GM19455 (cell line): ENCODE results near the gene RAB31.
A peak's percentile ranks its signal among the peaks of the same experiment; 100 is the strongest.

Experiments used
- ATAC-seq: cut with Tn5 transposase; IDR thresholded peaks from one replicate; pipeline ENCODE4 v1.9.1; 2021; ENCODE audit not compliant: unreplicated experiment

The RAB31 gene

DNA sequence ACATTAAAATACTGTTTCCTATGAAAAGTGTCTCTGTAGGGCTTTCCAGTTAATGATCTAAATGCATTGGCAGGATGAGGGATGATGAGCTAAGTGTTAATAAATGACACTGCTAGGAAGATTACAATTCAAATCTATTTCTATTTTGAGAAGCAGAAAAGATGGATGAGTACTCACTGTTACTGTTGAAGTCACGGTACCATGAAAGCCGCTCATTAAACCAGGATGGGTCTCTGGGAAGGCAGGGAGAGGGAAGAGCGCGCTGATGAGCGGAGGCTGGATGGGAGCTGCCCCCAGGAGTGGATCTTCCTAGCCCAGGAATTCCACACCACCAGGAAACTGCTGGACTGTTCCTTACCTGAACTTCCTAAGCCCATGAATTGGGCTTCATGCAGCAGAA lies 150.5 kb downstream of the RAB31 start:
- ATAC-seq, result no peak

DNA sequence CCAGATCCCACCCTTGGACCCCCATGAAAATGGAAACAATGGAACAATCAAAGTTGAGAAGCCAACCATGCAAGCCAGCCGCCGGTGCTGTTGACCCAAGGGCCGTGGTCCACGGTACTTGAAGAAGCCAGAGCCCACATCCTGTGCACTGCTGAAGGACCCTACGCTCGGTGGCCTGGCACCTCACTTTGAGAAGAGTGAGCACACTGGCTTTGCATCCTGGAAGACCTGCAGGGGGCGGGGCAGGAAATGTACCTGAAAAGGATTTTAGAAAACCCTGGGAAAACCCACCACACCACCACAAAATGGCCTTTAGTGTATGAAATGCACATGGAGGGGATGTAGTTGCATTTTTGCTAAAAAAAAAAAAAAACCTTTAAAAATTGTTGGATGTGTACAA lies 151.1 kb downstream of the RAB31 start:
- no peak for ATAC-seq

DNA sequence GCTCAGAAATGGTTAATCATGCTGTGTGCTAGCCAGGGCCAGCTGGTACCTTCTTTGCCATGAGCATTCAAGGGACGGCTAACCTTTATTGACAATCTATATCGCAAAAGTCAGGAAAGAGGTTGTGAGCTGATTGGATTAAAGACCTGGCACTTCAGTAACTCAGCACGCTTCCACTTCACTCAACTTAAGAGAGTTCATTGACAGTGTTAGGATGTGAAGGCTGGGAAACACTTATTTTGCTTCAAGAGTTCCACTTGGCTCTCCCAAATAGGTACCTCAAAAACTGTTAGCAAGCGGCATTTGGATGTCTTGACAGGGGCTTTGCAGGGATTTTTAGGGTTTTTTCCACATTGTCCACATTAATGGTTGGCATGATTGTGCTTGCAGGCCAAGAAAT lies 152.6 kb downstream of the RAB31 start:
- ATAC-seq, result no peak

DNA sequence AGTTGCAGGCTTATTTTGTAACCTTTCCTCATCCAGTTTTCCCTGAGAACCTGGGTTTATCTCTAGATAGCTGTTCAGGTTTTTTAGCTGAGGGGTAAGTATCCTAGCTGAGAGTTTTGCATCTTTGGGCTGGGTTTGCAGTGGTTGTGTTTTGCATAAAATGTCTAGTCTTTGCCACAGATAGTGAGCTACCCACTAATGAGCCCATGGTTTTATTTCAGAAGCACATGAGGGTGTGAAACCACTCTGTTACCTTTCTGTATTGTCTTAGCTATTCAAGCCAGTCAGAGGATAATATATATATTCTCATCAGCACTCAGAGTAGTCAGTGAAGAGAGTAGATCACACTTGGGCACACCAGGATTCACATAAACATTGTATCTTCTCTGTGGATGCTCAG lies 153.1 kb downstream of the RAB31 start:
- ATAC-seq, result peak; percentile 73

DNA sequence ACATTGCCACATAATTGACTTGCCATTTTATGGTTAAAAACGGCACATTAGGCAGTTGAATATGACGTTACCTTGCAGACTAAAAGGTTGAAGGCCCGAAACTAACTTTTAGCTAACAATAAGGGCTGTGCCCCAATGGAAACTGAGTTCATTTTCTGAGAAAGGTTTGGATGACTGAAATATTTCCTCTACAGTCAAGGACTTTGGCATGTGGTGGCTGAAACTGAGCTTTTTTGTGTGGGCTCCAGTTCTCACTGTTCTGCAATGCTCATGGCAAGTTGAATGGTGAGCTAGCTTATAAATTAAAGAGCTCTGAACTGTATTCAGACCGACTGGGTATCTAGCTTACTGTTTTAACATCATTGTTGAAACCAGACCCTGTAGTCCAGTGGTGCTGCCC lies 153.8 kb downstream of the RAB31 start:
- no peak for ATAC-seq

DNA sequence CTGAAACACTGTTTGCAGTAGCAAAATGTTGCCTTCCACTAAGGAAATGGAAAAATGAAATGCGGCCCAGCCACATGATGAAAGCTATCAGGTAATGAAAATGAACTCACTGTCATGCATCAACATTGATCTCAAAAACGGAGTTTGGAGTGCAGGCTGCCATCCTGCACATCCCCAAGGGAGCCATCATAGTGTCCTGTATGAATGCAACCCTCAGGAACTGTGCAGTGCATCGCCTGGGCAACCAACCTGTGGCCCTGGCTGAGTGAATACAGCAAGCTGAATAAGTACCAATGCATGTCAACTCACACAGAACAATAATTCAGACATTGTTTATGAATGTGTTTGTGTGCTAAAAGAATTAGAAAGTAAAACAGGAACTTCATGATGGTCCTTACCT lies 154.6 kb downstream of the RAB31 start:
- no peak for ATAC-seq

DNA sequence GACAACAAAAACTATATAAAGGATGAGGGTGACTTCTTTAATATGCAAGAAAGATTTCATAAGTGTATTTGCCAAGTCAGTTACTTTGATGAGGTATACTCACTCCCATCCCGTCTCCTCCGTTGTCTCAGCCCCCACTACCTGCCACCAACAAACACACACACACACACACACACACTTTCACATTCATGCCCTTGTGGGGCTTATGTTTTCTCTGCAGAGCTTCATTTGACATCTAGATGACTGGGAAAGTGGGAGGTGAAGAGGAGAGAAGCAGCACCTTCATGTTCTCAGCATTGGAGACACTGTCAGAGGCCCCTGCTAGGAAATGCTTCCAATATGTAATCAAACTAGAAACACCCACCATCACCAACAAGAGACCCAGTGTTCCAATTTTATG lies 155.2 kb downstream of the RAB31 start:
- ATAC-seq, result no peak

DNA sequence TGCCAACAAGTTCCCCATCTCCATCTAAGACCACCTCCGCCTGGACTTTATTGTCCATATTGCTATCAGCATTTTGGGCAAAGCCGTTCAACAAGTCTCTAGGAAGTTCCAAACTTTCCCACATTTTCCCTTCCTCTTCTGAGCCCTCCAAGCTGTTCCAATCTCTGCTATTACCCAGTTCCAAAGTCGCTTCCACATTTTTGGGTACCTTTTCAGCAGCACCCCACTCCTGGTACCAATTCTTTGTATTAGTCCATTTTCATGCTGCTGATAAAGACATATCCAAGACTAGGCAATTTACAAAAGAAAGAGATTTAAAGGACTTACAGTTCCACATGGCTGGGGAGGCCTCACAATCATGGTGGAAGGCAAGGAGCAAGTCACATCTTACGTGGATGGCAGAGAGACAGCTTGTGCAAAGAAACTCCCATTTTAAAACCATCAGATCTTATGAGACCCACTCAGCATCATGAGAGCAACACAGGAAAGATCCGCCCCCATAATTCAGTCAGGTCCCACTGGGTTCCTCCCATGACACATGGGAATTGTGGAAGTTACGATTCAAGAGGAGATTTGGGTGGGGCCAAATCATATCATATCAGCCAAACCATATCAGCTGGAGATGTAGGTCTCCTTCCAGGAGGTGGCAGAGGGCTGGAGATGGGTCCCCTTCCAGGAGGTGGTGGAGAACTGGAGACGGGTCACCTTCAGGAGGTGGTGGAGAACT lies 157.8 kb downstream of the RAB31 start:
- no peak for ATAC-seq

DNA sequence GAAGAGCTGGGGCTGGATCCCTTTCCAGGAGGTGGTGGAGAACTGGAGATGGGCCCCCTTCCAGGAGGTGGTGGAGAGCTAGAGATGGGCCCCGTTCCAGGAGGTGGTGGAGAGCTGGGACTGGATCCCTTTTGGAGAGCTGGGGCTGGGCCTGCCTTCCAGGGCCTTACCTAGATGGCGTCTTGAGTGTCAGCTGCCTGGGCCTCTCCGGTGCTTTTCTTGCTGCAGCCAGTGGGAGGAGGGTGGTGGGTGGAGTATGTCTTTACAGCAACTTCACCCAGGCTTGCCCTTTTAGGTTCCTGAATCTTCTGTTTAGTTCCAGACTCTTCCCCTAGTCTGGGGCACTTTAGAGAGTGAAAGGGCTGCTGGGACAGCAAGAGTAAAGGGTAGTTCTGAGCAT lies 158.5 kb downstream of the RAB31 start:
- no peak for ATAC-seq

DNA sequence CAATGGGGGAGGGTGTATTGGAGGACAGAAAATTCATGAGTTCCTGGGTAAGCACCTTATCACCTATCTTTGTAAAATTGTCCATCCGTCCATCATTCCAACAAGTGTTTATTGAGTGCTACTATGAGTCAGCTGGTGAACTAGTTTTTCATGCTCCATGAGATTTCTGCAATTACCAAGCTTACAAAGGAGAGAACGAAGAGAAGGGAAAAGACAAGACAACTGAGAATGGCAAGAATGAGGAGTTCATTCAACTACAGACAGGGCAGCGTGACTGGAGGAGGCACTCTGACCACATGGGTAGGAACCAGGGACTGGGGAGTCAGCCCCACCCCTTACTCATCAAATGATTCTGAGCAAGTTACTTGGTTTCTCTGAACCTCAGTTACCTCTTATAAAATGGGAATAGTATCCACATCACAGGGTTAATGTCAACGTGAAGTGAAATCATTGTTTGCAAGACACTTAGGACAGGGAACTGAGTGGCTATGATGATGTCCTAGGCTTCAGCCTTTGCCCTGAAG lies 159.0 kb downstream of the RAB31 start:
- ATAC-seq, result no peak

DNA sequence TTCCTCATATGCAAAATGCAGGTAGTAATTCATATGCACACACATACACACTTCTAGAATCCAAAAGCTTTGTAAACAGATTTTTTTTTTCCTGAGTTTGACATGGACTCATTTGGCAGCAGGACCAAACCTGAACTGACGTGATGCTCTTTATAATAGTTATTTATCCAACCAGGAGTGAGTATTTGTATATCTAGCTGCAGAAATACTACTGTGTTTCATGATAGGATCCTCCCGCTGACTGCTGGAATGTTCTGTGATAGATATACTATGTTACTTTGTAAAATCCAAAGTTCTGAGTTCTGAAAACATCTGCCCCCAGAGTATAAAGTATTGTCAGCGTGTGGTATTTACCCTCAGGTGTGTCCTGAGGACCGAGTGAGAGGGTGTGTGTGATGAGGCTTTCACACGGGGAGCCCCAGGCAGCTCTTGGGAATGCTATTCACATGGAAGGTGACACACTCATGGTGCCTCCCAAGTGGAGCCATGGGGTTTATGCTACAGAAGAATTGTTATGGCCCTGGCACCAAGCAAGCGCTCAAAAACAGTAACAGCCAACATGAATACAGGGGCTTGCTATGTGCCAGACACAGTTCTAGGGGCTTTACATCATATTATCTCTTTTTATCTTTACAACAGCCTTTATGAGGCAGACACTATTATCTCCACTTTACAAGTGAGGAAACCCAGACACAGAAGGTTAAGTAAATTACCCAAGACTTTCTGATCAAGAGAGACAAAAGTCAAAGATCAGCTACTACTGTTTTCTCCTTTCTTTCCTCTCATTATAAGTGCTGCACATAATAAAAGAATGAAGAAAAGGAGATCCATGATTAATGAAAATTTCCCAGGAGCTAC lies 161.0 kb downstream of the RAB31 start:
- ATAC-seq, result no peak

DNA sequence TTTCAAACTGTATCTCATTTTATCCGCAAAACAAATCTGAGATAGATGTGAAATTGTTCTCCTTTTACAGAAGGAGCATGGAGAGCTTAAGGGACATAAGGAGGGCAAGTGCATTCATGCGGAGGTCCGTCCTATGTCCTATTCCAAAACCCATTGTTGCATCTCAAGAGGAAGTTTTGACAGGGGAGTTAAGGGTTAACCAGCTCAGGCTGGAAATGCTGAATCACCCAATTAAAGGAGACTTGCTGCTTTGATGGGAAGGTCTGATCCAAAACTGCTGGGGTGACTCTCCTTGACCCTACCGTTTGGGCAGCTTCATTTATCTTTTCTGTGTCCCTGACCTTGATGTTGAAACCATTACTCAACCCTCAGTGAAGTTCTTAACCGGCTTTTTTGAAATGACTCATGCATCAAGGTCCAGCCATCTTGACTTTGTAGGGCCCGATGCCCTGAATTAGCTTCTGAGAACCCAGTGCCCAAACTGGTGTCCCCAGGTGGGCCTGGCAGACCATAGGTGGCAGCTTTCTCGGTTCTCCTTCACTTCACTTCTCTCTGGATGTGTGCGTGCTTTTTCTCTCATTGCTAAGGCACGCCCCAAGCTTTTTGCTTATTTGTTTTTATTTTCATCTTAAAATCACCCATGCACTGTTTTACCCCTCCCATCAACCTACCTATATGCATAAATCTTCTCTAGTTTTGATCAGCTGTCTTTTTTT lies 161.8 kb downstream of the RAB31 start:
- peak; percentile 70 for ATAC-seq

DNA sequence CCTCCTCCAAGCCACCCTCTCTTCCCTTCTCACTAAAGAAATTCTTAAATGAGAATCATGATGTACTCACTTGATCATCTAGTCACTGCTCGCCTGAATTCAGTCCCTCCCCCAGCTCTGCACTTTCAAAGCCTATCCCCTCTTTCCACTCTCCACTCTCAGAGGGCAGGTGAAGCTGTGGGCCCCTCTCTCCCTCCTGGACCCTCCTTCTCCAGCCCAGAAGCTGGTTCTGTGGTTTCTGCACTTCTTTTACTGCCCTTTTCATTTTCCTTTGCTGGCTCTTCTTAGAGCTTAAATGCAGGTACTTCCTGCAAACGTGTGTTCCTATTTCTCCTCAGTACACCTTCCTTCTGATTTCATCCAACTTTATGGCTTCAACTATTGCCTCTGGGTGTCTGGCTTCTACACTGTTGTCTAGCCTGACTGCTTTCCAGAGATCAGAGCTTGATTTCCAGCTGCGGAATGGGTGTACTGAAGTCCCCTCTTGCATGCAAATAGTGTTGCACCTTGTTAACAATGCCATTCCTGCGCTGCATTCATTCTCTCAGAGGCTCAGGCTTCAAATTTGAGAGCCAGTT lies 162.4 kb downstream of the RAB31 start:
- no peak for ATAC-seq

DNA sequence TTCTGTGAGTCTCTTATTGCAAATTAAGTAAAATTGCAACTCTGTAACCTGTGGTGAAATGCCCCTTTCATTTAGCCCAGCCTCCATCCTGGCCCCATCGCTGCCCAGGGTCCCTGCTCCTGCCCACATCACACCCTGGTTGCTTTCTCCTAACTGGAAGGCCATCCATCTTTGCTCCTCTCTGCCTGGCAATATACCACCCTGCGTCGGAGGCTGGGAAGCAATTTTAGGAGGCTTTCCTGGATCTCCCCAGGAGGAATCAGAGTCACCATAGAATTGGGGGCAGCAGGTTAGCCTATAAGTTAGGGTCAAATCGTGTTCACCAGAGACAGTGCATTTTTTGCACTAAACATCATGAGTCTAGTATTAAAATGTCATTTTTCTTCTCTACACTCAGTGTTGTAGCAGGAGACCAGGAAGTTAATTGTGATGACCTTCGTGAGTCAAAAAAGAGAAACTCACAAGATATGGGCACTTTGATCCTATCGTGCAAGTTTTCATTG lies 163.2 kb downstream of the RAB31 start:
- ATAC-seq, result no peak

DNA sequence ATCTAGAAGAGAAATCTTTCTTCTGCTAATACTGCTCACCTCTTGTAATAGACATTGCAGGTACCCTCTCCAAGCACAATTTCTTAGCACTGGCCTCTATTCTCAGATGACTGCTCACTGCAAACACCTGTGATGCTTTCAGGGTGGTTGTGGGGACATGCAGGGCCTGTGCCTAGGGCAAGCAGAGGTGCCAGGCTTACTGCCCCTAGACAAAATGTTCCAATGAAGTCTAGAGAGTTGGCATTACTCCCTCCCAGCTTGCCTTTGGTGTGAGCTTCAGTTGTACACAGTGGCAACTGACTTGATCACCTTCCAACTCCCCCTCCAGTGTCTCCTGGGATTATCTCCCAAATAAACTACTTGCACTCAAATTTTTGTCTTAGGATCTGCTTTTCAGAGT lies 164.7 kb downstream of the RAB31 start:
- ATAC-seq, result no peak

DNA sequence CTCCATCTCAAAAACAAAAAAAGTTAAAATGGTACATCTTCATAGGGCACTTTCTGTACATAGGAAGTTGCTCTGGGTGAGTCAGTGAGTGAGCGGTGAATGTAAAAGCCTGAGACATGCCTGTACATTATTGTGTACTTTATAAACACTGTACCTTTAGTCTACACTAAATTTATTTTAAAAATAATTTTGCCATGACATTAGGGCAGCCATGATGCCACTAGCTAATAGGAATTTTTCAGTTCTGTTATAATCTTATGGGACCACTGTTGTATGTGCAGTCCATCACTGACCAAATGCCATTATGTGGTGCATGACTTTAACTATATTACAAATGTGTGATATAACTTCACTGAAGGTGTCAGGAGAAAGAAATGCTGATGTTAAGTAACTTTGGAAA lies 166.6 kb downstream of the RAB31 start:
- ATAC-seq, result no peak

DNA sequence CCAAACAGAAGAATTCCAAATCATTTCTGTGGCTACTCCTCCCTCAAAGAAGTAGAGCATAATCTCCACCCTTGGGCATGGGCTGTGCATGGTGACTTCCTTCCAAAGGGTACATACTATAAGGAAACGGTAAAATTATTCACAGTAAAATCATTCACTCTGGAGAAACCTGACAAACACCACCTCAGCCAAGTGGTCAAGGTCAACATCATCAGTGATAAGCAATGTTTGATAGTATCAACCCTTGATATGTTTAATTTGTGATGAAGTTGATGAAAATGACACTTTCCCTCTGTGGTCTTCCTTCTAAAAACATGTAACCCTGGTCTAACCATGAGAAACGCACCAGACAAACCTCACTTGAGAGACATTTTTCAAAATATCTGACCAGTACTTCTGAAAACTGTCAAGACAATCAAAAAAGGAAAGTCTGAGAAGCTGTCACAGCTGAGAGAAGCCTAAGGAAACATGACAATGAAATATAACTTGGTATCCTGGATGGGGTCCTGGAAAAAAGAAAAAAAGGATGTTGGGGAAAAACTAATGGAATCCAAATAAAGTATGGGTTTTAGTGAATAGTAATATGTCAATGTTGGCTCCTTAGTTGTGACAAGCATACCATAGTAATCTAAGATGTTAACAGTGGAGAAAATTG lies 168.2 kb downstream of the RAB31 start:
- no peak for ATAC-seq

DNA sequence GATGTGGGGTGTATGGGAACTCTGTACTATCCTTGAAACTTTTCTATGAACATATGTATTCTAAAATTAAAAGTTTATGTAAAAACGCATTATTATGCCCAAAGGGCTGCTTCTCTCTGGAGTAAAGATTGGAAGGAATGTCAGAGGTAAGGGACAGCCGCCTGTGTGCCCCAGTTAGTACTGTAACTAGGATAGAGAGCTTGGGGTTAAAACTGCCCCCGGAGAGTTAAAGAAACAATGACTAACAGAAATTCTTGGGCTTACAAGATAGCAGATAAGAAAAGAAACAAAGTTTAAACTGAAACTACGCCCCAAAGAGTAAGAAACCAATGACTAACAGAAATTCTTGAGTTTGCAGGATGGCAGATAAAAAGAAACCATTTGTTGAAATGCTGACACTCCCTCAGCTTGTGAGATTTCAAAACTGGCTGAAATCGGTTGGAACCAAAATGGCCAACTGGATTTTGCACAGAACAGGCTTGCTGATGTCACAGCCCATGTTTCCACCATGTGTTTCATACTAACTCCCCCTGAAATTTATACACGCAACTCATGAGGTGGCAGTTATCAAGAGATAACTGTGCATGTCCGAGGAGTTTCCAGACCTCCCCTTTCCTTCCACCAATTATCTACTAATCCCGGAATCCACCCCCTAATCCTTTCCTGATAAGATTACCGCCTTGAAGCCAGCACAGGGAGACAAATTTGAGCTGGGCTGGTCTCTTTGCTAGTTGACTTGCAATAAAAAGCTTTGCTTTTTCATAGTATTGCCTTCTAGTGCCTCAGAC lies 169.0 kb downstream of the RAB31 start:
- no peak for ATAC-seq

DNA sequence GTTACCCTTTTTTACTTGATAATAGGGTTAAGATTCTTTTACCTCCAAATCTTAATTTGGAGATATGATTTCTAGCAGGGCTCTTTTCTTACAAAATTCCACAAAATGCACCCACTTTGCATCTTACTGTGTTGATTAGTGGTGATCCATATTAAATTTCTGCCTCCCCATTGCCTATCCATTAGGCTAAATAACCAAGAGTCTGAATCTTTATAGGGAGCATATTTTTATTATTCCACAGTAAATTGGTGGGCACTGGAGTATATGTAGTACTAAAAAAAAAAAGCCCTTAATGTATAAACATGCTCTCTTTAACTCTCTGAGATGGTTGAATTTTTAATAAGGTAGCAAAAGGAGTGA lies 169.5 kb downstream of the RAB31 start:
- ATAC-seq, result no peak

DNA sequence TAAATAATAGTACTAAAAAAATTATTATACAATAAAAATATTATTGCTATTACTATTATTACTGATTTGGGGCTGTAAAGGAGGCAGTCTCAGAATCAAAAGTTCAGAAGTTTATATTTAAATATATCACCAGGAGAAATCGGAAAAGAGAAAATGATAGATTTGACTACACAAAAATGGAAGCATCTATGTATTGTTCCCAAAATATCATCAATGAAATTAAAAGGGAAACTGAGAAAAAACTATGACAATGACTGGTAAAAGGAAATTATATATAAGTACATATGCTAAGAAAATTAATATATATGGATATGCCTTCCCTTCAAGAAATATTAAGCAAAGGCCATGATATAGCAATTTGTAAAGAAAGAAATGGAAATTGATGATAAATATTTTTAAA lies 170.0 kb downstream of the RAB31 start:
- no peak for ATAC-seq
